Esophagus muscularis mucosa (tissue), 4 donors: ENCODE measurements around the gene SHF. TPM values are rescaled to one million over a fixed set of nuclear protein-coding genes. Genes with fewer than 3 reads are reported as not detected.
A peak's percentile ranks its signal among the peaks of the same experiment; 100 is the strongest.

Source experiments
- DNase-seq: peaks from one replicate; pipeline ENCODE4 v3.0.0-alpha.2; 2017; ENCODE audit errors: extremely low spot score
- H3K27ac ChIP-seq, 4 donors: fragments of 200-600 bp; sonication (generic); replicated peaks in 1 of 4; 1 replicate in 3 of 4; 2 replicates in 1 of 4; pipeline ENCODE4 v1.5.1; 2016 to 2019; ENCODE audit warnings: mild to moderate bottlenecking in 1 of 4
- H3K27me3 ChIP-seq, 4 donors: fragments of 200-600 bp; sonication (generic); one replicate each; pipeline versions ENCODE4 v1.5.1 to v1.6.0; 2016 to 2019
- H3K36me3 ChIP-seq, 4 donors: fragments of 200-600 bp; sonication (generic); one replicate each; pipeline ENCODE4 v1.5.1; 2016 to 2019
- H3K4me1 ChIP-seq, 4 donors: fragments of 200-600 bp; sonication (generic); one replicate each; pipeline ENCODE4 v1.5.1; 2016 to 2019
- H3K4me3 ChIP-seq, 4 donors: fragments of 200-600 bp; sonication (generic); 1 replicate in 2 of 4; 2 replicates in 2 of 4; pipeline ENCODE4 v1.5.1; 2016 to 2019; ENCODE audit warnings: mild to moderate bottlenecking in 4 of 4, moderate library complexity in 1 of 4
- H3K9me3 ChIP-seq, 4 donors: fragments of 200-600 bp; sonication (generic); 1 replicate in 3 of 4; 2 replicates in 1 of 4; pipeline ENCODE4 v1.5.1; 2016 to 2019
- CTCF ChIP-seq, 3 experiments: fragments of 200-600 bp in 2 of 3; fragments of 450-650 bp in 1 of 3; sonication (generic) in 2 of 3; IDR thresholded peaks; one replicate each; pipeline ENCODE4 v1.5.1; 2017 to 2019; ENCODE audit warnings: antibody characterized with exemption in 3 of 3, mild to moderate bottlenecking in 2 of 3, moderate library complexity in 1 of 3
- EP300 ChIP-seq: sonication (generic); formaldehyde crosslinking; IDR thresholded peaks from one replicate; pipeline ENCODE4 v1.6.1; 2017; ENCODE audit warnings: antibody characterized with exemption
- POLR2A ChIP-seq: fragments of 450-650 bp; IDR thresholded peaks from one replicate; pipeline ENCODE4 v1.6.1; 2017; ENCODE audit warnings: antibody characterized with exemption, moderate library complexity, mild to moderate bottlenecking, low read depth
- POLR2AphosphoS5 ChIP-seq, 2 donors: sonication (generic); formaldehyde crosslinking; IDR thresholded peaks; one replicate each; pipeline ENCODE4 v1.6.1; 2017; ENCODE audit warnings: antibody characterized with exemption in 2 of 2
- WGBS: methylation state at CpG from one replicate; pipeline ENCODE4 v1.1.5; 2018; 5-methylcytosine and 5-hydroxymethylcytosine counted together
- intact Hi-C: fragments of 100-400 bp; cut with DNase I; formaldehyde crosslinking; loops from one replicate; pipeline ENCODE4 v1.15.1; 2023
- total RNA-seq, 4 donors: library from RNA; depleted of rRNA; stranded (reverse); fragments of >200 nt; gene quantifications; one replicate each; pipeline versions ENCODE4 v1.1.0 to v1.2.1, GENCODE V29; 2016

The SHF gene
- total RNA-seq, 4 donors from 2014 or later: 4.6 to 15.4 (median 10.2) TPM

GRCh38 chr15:45131510-45131909 lies 56.3 kb downstream of the SHF start:
- intact Hi-C loops: no loop called here

GRCh38 chr15:45130291-45131000 lies 57.3 kb downstream of the SHF start:
- peak overlapping the region; percentile 33 to 51 (median 42) for H3K4me3 ChIP-seq
- peaks cover 0 to 95% (median 41%) of the 10 kb centered on the region in 4 donors for H3K27me3 ChIP-seq
- DNase-seq: no peak
- no peaks in the 10 kb centered on the region for H3K9me3 ChIP-seq
- H3K4me1 ChIP-seq: peaks cover 10 to 27% (median 24%) of the 10 kb centered on the region in 4 donors
- H3K36me3 ChIP-seq: no peaks in the 10 kb centered on the region
- no peak for TF ChIP-seq POLR2A
- TF ChIP-seq CTCF (IDR thresholded peaks at IDR 0.05): no peak
- intact Hi-C loops: no loop called here
- H3K27ac ChIP-seq: no peak overlapping the region
- 90% methylated on average over 6 of the region's 7 CpGs for WGBS

More at GRCh38 chr15:45131510-45131909, 56.3 kb downstream of the SHF start:
- 87% methylated on average over 3 of the region's 3 CpGs for WGBS
- DNase-seq: no peak
- Histone ChIP-seq H3K27me3 (peaks cover 0 to 92% (median 43%) of the 10 kb centered on the region in 4 donors), H3K4me1 (peaks cover 10 to 27% (median 25%) of the 10 kb centered on the region in 4 donors), H3K9me3 (no peaks in the 10 kb centered on the region), H3K27ac (no peak overlapping the region), H3K36me3 (no peaks in the 10 kb centered on the region), H3K4me3 (no peak overlapping the region)
- TF ChIP-seq POLR2A (no peak), CTCF (IDR thresholded peaks at IDR 0.05) (no peak)

GRCh38 chr15:45129651-45130129 lies 58.1 kb downstream of the SHF start, which contains the start of the genes DUOX1 and DUOXA1:
Gene DUOX1, plus strand, starts transcription at chr15:45129994. Its CDS starts 1,973 bp downstream, at chr15:45131967.
Gene DUOXA1, minus strand, starts transcription at chr15:45129879. Its CDS starts 6,865 bp downstream, at chr15:45123014.
- H3K27me3 ChIP-seq: peaks cover 0 to 95% (median 33%) of the 10 kb centered on the region in 4 donors
- intact Hi-C loops: no loop called here
- H3K36me3 ChIP-seq: no peaks in the 10 kb centered on the region
- DNase-seq: no peak
- peaks cover 4 to 19% (median 17%) of the 10 kb centered on the region in 4 donors for H3K4me1 ChIP-seq
- no peaks in the 10 kb centered on the region for H3K9me3 ChIP-seq
- H3K27ac ChIP-seq: no peak within 1 kb of the TSS
- peak within 1 kb of the TSS; percentile 33 to 51 (median 42) for H3K4me3 ChIP-seq
- WGBS: 0% methylated on average over 3 of the region's 46 CpGs
- TF ChIP-seq POLR2AphosphoS5 (IDR thresholded peaks at IDR 0.05) (no peak), CTCF (IDR thresholded peaks at IDR 0.05) (no peak), EP300 (no peak), POLR2A (no peak)

- Histone ChIP-seq H3K27ac (no peak overlapping the region), H3K9me3 (no peaks in the 10 kb centered on the region), H3K4me3 (peak overlapping the region; percentile 33 to 51 (median 42)), H3K4me1 (peaks cover 4 to 16% (median 15%) of the 10 kb centered on the region in 4 donors), H3K27me3 (peaks cover 0 to 92% (median 28%) of the 10 kb centered on the region in 4 donors), H3K36me3 (no peaks in the 10 kb centered on the region)
- intact Hi-C loops: no loop called here
- DNase-seq: no peak
- TF ChIP-seq POLR2AphosphoS5 (IDR thresholded peaks at IDR 0.05) (no peak), POLR2A (no peak), CTCF (IDR thresholded peaks at IDR 0.05) (no peak), EP300 (no peak)
- 36% methylated on average over 9 of the region's 47 CpGs for WGBS
Measured at GRCh38 chr15:45128971-45129639, 58.7 kb downstream of the SHF start.
